PC-9 (cell line): ENCODE results near the gene RALGAPA2.
A peak's percentile ranks its signal among the peaks of the same experiment; 100 is the strongest.

Experiments used
- CTCF ChIP-seq: fragments of 200-600 bp; sonication (generic); conservative IDR thresholded peaks from 2 replicates; pipeline ENCODE4 v1.6.1; 2017; ENCODE audit warnings: mixed run types, antibody characterized with exemption, mild to moderate bottlenecking, moderate library complexity
- EZH2 ChIP-seq: fragments of 200-600 bp; sonication (generic); IDR thresholded peaks from 2 replicates; pipeline ENCODE4 v1.8.0; 2017; ENCODE audit warnings: antibody characterized with exemption, low read depth

DNA sequence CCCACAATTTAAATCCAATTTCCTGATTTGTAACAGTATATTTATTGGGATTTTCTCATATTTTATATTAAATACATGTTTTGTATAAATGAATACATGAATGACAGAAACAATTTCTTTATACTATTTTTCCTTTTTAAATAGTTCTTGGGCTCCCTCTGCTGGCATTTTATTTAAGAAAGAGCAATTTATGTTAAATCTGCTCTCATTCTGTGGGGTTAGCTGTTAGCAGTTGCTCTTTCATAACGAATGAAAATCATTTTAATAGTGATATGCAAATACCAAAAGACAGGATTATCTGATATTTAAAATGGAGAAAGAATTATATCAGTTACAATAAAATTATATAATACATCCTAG is 118.3 kb downstream of the RALGAPA2 start:
- TF ChIP-seq CTCF (peak; percentile 27), EZH2 (no peak)
